ENCODE results near the gene KLHDC8A. TPM values are rescaled to one million over a fixed set of nuclear protein-coding genes. Genes with fewer than 3 reads are reported as not detected.

Gene KLHDC8A
- total RNA-seq, 4 donors from 2014 or later = 0.88 to 14.1 (median 7.5) TPM; not detected in 1

- TF ChIP-seq CTCF (IDR thresholded peaks at IDR 0.05) (no peak), POLR2A (IDR thresholded peaks at IDR 0.05) (no peak)
- Histone ChIP-seq H3K9me3 (no peaks in the 10 kb centered on the region), H3K4me1 (no peaks in the 10 kb centered on the region), H3K4me3 (no peak overlapping the region), H3K27ac (no peak overlapping the region), H3K27me3 (no peaks in the 10 kb centered on the region), H3K36me3 (no peaks in the 10 kb centered on the region)
- intact Hi-C loops (cut with DNase I; ENCODE audit: low total_unique reads) = no loop called here
- no peak for DNase-seq
Observed at GRCh38 chr1:205380882-205381281, 24.2 kb upstream of the KLHDC8A start.

DNA sequence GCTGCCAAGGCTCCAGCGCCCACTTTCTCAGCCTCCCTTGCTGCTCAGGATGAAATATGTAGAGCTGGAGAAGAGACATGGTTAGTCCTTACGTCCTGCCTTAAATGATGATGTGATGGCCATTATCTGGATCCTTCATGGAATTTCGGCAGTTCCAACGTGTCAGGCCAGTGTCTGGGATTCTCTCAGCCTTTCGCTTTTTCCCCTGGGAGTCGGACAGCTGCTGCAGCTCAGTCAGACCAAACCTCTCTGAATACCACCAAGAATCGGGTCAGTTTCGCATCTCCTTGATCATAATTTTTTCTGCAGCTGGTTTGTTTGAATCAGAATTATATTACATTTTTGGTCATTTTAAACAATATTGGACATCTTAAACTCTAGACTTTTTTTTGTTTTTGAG lies 22.3 kb upstream of the KLHDC8A start:
- no peak for DNase-seq
- peaks cover 0 to 3% of the 10 kb centered on the region in 2 donors for H3K4me1 ChIP-seq
- TF ChIP-seq CTCF (IDR thresholded peaks at IDR 0.05) (no peak), POLR2A (IDR thresholded peaks at IDR 0.05) (no peak)

DNA sequence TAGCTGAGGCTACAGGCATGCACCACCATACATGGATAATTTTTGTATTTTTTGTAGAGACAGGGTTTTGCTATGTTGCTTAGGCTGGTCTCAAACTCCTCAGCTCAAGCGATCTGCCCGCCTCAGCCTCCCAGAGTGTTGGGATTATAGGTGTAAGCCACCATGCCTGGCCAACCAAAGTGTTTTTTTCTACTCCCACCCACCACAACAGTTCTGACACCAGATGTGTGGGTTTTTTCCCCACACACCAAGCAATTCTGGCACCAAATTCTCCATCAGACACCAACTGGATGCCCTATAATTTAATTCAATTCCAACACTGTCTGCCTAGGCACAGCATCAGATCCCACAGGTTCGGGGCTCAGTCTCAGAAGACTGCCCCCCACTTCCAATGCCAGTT lies 20.6 kb upstream of the KLHDC8A start:
- no peak for DNase-seq
- peaks cover 0 to 11% of the 10 kb centered on the region in 2 donors for H3K4me1 ChIP-seq
- intact Hi-C loops (cut with DNase I; ENCODE audit: low total_unique reads) = no loop called here
- TF ChIP-seq POLR2A (IDR thresholded peaks at IDR 0.05) = no peak
- no peak for TF ChIP-seq CTCF (IDR thresholded peaks at IDR 0.05)
- no peak overlapping the region for H3K27ac ChIP-seq
- no peaks in the 10 kb centered on the region for H3K27me3 ChIP-seq
- H3K9me3 ChIP-seq = no peaks in the 10 kb centered on the region
- no peaks in the 10 kb centered on the region for H3K36me3 ChIP-seq
- H3K4me3 ChIP-seq = no peak overlapping the region

More for the DNA sequence above, 22.3 kb upstream of the KLHDC8A start:
- Histone ChIP-seq H3K9me3 (no peaks in the 10 kb centered on the region), H3K27me3 (no peaks in the 10 kb centered on the region), H3K36me3 (no peaks in the 10 kb centered on the region), H3K4me3 (no peak overlapping the region), H3K27ac (no peak overlapping the region)
- intact Hi-C loops (cut with DNase I; ENCODE audit: low total_unique reads) = no loop called here

DNA sequence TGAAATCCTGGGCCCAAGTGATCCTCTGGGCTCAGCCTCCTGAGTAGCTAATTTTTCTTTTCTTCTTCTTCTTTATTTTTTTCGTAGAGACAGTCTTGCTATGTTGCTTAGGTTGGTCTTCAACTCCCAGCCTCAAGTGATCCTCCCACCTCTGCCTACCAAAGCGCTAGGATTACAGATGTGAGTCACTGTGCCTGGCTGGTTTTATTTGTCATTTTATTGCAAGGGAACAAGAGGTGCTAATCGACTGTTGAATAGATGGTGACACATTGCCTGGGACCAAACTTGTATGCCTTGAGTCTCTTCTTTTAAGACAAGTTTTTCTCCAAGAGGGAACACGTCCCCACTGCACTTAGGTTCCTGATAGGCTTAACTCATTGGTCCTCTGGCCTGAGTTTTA lies 20.0 kb upstream of the KLHDC8A start:
- intact Hi-C loops (cut with DNase I; ENCODE audit: low total_unique reads) = no loop called here
- H3K4me1 ChIP-seq = peaks cover 0 to 18% of the 10 kb centered on the region in 2 donors
- TF ChIP-seq POLR2A (IDR thresholded peaks at IDR 0.05) (no peak), CTCF (IDR thresholded peaks at IDR 0.05) (no peak)
- no peaks in the 10 kb centered on the region for H3K27me3 ChIP-seq
- H3K27ac ChIP-seq = peak overlapping the region in 1 of 2 donors; percentile 28
- H3K9me3 ChIP-seq = no peaks in the 10 kb centered on the region
- H3K4me3 ChIP-seq = no peak overlapping the region
- no peaks in the 10 kb centered on the region for H3K36me3 ChIP-seq
- DNase-seq = no peak

DNA sequence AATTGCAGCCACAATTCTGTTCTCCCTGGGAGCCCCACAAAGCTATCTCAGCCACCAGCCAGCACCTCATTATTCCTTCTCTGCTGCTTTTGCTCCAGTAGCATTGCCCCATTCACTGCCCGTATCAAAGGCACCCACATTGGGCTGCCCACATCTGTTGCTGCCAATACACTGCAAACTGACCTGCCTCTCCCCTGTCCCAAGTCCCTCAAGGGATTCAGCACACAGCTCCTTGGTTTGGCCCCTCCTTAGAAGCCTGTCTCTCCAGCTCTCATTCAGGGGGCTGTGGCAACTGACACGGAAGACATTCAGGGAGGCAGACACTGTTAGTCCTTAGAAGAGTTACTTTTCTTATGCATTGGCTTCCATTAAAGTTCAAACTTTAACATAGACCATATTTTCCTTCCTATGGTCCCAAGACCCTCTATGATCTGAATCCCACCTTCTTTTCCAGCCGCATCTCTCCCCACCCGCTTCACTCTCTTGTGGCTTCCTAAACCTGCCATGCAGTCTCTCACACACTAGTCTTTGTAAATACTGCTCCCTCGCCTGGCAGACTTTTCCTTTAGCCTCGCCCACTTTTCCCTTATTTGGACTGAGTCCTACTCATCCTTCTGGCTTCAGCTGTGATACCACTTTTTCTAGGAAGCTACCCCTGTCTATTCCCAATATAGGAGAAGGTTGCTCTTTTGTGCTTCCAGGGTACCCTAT lies 19.3 kb upstream of the KLHDC8A start:
- Histone ChIP-seq H3K9me3 (no peaks in the 10 kb centered on the region), H3K4me3 (no peak overlapping the region), H3K36me3 (no peaks in the 10 kb centered on the region), H3K4me1 (peaks cover 0 to 18% of the 10 kb centered on the region in 2 donors), H3K27ac (peak overlapping the region in 1 of 2 donors; percentile 28), H3K27me3 (no peaks in the 10 kb centered on the region)
- DNase-seq = peak; percentile 46 to 62
- no peak for TF ChIP-seq POLR2A (IDR thresholded peaks at IDR 0.05)
- no peak for TF ChIP-seq CTCF (IDR thresholded peaks at IDR 0.05)
- intact Hi-C loops (cut with DNase I; ENCODE audit: low total_unique reads) = no loop called here
